TTC549 (cell line): ENCODE measurements around the gene MYO18B.

Experiments
- FAIRE-seq: peaks from 2 replicates; lab custom pipeline; 2012; peaks lifted over from hg19 to GRCh38; lab: Jason Lieb, UNC

The MYO18B gene

DNA sequence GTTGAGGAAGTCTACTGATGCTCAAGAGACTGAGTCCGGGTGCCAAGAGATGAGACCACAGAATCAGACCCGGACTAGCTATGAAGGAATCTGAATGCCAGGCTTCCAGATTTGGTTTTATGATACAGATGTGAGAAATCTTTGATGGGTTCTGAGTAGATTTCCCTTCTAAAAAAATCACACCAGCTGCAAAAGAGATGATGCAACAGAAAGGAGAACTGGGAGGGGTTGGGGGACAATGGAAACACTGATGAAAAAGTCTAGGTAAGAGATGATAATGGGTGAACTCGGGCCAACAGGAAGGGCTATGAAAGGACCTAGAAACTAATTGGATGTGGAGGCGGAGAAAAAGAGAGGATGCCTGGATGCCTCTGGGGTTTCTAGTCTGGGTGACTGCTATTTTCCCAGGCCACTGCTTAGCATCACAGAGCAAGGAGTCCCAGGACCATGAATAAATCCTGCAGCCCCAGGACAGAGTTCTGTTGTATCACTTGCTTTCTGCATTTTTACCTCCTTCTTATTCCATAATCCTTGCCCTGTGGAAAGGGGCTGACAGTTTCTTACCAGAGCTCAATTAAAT lies 311.8 kb downstream of the MYO18B start:
- no peak for FAIRE-seq

DNA sequence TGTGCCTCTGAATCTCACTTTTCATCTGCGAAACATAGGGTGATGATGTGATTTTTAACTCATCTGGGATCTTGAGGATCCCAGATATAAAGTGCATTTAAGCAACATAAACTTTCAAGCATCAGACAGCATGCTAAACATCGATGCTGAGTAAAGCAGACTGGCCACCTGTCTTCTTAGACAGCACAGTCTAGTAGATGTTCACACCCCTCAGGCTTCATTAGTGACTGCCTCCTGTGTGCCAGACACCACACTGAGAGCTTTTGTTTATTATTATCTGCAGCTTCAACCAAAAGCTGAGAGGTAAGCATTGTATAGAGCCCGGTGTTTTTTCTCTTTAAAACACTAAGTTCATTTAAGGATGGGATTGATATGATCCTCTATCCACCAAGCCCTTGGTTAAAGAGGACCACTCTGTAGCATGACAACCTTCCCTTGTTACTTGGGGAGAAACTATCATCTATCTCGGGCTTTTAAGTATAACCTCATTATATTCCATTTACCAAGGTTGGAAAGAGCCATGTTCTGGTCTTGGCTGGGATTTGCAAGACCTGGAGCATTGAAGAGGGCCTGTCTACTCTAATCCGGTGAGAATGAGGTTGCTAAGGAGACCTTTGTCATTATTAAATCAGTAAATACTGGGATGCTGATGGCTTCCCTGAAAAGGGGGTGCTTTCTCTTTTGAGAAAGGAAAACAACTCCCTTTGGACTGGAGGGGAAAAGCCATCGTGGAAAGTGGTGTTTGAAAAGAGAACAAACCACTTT lies 313.0 kb downstream of the MYO18B start:
- no peak for FAIRE-seq

GRCh38 chr22:26055693-26056092 lies 313.7 kb downstream of the MYO18B start:
- no peak for FAIRE-seq

DNA sequence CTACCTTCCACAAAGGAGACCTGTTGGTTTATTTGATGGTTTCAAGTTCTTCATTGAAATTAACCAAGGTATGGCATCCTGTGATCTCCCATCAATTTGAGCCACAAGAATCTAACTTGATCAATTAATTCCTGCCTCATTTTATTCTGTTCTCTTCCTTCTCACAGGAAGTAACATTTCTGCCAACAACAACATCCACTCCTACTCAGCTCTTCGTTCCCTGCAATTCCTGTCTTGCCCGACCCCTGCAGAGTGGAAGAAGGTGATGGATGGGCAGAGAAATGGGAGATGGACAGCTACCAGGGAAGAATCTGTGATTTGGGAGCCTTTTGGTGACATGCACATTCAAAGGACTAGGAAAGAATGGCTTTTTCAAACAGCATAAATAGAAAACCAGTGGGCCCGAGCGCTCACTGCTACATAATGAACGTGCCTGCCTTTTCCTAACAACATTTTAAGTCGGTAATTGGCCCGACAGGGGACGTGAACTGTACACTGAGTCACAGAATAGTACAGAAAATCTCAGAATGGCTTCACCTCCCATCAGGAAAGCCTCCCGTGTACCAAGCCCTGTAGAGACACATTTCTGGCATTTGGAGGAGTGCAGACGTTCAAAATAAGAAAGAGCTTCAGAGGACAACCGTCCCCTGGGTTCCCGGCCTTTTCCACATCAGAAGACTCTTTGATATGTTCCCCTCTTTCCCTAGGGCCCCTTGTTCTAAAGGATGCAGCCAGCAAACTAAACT lies 314.6 kb downstream of the MYO18B start:
- no peak for FAIRE-seq

DNA sequence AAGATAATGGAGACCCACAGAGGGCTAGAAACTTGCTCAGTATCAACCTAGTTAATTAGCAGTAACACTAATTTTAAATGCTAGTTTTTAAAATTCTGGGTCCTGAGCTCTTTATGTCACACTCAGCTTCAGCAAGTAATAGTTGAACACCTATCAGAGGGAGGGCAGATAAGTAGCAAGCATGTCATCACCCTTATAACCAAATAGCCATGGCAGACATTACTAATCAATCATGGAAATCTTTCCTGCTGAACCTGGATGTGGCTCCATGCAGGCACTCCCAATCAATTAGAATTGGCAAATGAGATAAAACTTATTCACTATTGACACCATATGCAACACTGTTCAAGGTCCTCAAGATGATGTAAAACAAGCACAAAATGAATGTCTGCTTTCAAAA lies 315.7 kb downstream of the MYO18B start:
- FAIRE-seq, result no peak

DNA sequence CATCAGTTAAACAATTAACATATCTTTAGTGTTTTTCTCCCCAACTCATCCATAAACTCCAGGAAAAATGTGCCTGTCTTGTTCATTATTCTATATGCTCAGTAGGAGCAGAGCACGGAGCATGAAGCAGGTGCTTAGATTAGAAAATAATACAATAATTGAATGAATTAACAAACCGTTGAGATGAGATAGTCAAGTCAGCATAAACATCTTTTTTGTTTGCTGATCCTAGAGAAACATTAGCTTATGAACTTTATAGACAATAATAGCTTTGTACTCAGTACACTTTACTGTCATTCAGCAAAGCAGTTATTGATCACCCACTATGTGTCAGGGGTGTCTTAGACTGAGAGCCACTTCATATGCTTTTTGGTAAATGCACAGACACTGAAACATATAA lies 322.1 kb downstream of the MYO18B start:
- FAIRE-seq, result no peak

DNA sequence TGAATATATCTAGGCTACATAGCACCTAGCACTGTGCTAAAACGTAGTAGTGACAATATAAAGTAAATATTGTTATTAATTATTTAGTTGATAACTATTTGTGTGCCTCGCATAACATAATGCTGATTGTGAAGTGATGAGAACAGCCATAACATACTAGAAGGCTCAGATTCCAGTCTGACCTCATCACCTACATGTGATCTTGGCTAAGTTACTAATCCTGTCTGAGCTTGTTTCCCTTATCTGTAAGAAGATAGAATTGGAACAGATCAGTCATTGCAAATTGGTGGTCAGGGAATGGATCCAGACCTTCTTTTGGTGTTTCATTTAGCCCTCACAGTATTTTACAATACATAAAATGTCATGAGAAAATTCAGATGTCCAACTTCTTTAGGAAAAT lies 323.9 kb downstream of the MYO18B start:
- no peak for FAIRE-seq

DNA sequence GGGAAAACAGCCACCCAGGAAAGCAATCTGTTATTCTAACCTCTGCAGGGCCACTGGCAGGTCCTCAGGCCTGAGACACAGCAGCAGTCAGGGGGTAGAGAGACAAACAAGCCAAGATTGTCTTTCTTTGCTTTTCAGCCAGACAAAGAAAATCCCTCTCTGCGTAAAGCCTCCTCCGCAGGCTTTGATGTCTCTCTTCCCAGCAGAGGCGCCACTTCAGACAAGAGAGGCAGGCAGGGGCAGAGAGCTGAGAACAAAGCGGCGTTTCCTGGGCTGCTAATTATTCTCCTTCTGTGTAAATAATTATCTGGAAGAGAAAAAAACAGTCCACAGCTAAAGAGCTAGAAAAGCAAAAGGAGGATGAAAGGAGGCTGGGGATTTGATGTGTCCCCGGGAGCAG lies 324.5 kb downstream of the MYO18B start:
- FAIRE-seq, result no peak

GRCh38 chr22:26068571-26068970 lies 326.6 kb downstream of the MYO18B start:
- no peak for FAIRE-seq

GRCh38 chr22:26072621-26073020 lies 330.6 kb downstream of the MYO18B start:
- FAIRE-seq, result no peak

DNA sequence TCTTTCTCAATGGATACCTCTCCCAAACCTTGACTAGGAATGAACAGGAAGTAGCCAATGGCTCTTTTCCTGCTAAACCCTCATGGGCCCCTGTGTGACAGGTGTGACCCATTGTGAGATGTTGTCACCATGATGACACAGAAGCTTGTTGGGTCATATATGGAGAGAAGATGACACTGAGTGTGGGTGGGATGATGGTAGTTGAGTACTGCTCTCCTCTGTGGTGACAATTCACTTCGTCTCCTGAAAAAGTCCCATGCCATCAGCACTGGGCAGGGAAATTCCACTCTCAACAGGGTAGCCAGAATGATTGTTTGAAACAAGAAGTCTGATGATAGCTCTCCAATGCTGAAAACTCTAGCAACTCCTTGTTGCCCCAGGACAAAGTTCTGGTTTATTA lies 333.3 kb downstream of the MYO18B start:
- no peak for FAIRE-seq

DNA sequence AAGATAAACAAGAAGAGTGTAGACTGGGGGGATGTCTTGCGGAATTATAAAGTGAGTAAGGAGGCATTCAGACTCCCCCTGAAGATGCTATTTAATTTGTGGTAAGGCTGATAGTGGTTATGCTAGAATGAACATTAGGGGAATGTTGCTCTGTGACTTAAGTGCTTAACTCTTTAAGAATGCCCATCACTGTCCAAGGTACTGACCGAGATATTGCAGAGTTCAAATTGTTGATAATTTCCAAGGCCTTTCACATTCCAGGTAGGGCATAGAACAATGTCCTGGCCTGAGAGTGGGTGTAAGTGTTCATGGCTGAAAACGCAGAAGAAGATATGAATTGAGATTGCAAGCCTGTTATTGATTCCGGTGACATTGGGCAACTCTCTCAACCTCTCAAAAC lies 337.0 kb downstream of the MYO18B start:
- no peak for FAIRE-seq
